GM18511 (cell line): ENCODE data around the gene DAND5.
"Not testable (repeated sequence)": the region's sequence is repeated elsewhere in the genome, so short reads cannot be mapped to it uniquely, and the experiment has no call there.

Experiments used
- ATAC-seq: cut with Tn5 transposase; IDR thresholded peaks from one replicate; pipeline ENCODE4 v1.9.1; 2021; ENCODE audit warnings: mild to moderate bottlenecking, moderate library complexity; ENCODE audit not compliant: unreplicated experiment

The DAND5 gene

GRCh38 chr19:12965017-12965811, 4.2 kb upstream of the DAND5 start:
- ATAC-seq, result peak; percentile 77

- ATAC-seq, result no peak
These were observed 3.6 kb upstream of the DAND5 start for GRCh38 chr19:12965812-12966135.

DNA sequence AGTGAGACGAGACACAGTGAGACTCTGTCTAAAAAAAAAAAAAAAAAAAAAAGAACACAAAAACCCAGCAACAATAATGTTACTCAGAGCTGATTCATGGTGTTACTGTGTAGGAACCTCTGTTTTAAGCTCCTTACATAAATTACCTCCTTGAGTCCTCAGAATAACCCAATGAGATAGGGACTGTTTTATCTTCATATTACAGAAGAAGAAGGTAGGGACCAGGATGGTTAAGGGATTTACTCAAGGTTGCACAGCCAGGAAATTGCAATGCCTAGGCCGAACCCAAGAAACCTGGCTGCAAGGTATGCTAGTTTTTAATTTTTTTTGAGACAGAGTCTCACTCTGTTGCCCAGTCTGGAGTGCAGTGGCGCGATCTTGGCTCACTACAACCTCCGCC, 1.5 kb upstream of the DAND5 start:
- ATAC-seq, result no peak

GRCh38 chr19:12970070-12970820, 869 bp downstream of the DAND5 start:
- ATAC-seq, result no peak

DNA sequence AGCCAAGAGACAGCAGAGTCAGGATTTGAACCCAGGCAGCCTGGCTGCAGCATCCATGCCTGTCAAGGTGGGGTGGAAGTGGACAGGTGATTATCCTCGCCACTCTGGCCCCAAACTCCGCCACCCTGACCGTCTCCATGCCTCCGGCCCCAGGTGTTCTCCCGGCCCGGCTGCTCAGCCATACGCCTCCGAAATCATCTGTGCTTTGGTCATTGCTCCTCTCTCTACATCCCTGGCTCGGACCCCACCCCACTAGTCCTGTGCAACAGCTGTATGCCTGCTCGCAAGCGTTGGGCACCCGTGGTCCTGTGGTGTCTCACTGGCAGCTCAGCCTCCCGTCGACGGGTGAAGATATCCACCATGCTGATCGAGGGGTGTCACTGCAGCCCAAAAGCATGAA, 3.9 kb downstream of the DAND5 start:
- ATAC-seq, result no peak

DNA sequence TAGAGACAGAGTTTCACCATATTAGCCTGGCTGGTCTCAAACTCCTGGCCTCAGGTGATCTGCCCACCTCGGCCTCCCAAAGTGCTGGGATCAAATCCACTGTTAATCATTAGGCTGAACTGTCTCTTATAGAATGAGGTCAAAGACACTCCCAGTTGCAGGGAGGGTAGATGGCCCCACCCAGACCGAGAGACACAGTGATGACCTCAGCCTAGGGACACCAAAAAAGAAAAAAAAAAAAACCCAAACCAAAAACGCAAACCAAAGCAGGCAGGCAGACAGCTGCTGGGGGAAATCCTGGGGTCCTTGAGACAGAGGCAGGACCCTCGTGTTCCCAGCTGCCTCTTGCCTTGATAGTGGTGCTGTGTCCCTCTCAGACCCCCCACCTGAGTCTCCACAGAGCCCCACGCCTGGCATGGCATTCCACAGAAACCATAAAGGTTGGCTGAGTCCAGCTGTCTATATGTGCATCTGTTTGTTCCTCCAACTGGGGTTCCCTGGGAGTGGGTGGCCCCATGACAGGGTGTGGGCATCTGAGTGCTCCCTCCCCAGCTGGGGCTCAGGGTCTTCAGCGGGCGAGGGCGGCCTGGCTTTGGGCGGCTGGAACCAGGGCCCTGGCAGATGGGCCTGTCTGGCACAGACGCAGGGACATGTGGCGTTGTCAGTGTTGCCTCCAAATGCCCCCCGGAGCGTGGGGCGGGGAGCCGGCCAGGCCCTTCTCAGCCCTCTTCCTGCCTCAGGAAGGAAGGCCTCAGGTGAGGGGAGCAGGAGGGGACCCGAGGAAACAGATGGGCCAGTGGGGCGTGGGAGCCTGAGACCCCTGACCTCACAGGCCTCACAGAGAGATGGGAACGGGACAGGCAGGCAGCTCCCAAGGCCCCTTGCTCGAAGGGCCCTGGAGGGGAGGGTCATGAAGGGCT, 5.2 kb downstream of the DAND5 start:
- no peak for ATAC-seq

DNA sequence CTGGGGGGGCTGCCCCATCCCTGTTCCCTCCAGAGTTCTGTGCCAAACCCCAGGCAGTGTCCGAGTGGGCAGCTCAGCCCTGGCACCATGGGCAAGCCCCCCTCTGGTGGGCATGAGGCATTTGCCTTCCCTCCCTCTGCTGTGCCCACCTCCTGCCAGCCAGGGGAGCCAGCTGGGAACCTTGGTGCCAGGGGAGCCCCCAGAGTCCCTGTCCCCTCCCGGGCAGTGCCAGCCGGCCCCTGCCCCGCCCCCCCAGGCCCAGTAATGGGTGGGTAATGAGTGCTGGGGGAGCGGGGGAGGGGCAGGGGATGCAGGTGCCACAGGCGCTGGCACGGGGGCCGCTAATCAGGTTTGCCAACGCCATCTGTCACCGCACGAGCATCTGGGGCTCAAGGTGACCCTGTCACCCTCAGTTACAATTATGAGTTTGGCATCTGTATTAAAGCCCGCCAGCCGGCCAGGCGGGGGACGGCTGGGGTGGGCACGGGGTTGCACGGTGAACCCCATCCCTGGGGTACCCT, 5.9 kb downstream of the DAND5 start:
- ATAC-seq, result no peak

DNA sequence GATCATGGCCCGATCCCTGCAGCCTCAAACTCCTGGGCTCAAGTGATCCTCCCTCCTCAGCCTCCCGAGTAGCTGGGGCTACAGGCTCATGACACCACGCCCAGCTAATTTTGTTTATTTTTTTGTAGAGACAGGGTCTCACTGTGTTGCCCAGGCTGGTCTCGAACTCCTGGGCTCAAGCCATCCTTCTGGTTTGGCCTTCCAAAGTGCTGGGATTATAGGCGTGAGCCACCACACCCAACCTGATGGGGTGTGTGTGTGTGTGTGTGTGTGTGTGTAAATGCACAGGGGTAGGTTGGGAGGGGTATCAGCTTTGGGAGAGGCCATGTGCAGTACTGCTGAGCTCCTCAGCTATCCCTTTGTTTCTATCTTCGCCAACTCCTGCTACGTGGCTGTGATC, 6.7 kb downstream of the DAND5 start:
- not testable (repeated sequence) for ATAC-seq

GRCh38 chr19:12979974-12980373, 10.6 kb downstream of the DAND5 start:
- ATAC-seq, result no peak

DNA sequence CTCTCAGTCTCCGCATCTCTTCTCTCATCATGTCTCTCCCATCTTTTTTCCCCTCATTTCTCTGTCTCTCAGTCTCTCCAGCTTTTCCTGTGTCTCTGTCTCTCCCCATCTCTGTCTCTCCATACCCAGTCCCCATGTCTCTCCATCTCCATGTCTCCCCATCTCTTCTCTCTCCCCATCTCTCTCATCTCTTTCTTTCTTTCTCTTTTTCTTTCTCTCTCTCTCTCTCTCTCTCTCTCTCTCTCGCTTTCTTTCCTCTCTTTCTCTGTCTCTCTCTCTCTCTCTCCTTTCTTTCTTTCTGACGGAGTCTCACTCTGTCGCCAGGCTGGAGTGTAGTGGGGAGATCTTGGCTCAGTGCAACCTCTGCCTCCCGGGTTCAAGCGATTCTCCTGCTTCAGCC, 13.3 kb downstream of the DAND5 start:
- no peak for ATAC-seq

DNA sequence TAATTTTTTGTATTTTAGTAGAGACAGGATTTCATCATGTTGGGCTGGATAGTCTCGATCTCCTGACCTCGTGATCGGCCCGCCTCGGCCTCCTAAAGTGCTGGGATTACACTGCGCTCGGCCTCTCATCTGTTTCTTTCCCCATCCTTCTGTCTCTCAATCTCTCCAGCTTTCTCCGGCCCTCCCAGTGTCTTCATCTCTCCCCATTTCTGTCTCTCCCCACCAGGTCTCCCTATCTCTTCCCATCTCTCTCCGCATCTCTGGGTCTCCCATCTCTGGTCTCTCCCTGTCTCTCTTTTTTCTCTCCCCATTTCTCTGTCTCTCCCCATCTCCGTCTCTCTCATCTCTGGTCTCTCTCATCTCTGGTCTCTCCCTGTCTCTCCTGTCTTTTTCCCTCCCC, 13.7 kb downstream of the DAND5 start:
- ATAC-seq, result no peak

GRCh38 chr19:12983542-12984142, 14.3 kb downstream of the DAND5 start:
- no peak for ATAC-seq

DNA sequence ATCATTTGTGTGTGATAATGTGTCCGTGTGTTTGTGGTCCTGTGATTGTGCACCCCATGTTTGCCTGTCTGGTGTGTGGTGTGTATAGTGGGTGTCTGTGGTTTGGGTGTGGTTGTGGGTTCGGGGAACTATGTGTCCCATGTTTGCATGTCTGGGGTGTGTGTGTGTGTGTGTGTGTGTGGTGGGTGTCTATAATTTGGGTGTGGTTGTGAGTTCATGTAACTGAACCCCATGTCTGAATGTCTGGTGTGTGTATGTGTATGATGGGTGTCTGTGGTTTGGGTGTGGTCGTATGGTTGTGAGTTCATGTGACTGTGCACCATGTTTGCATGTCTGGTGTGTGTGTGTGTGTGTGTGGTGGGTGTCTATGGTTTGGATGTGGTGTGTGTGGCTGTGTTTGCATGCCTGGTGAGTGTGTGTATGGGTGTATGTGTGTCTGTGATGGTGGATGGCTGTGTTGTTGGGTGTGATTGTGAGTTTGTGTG, 14.8 kb downstream of the DAND5 start:
- ATAC-seq, result no peak

- no peak for ATAC-seq
These were observed 15.3 kb downstream of the DAND5 start for GRCh38 chr19:12984683-12985048.

GRCh38 chr19:12985049-12985776, 15.8 kb downstream of the DAND5 start:
- no peak for ATAC-seq

DNA sequence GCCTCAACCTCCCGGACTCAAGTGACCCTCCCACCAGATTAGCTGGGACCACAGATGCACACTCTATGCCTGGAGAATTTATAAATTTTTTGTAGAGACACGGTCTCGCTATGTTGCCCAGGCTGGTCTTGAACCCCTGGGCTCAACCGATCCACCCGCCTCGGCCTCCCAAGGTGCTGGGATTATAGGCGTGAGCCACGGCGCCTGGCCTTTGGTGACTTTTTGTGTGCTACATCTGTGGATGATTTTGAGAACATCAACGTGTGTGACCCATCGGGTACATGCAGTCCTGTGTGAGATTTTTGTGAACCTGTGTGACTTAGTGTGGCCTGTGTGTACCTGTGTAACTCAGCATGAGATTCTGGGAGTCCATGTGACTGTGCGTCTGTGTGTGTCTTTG, 17.4 kb downstream of the DAND5 start:
- ATAC-seq, result no peak

- no peak for ATAC-seq
These were observed 17.8 kb downstream of the DAND5 start for GRCh38 chr19:12987190-12987589.

DNA sequence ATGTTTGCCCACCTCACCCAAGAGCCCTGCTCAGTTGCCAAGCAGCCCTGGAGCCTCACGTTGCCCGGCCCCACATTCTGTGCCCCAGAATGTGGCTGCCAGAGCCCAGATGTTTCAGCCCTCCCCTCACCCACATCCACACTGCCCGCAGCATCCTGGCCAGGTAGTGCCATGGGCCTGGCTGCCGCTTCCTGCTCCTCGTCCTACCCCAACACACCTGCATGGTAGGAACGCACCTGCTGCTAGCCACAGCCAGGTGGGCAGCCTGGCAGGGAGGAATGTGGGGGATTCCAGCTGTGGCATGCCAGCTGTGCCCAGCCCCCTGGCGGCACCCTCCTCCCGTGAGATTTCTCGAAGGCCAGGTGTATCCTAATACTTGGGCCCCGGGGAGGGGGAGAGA, 18.4 kb downstream of the DAND5 start:
- ATAC-seq, result no peak

- ATAC-seq, result no peak
These were observed 21.1 kb downstream of the DAND5 start for GRCh38 chr19:12990431-12990830.

DNA sequence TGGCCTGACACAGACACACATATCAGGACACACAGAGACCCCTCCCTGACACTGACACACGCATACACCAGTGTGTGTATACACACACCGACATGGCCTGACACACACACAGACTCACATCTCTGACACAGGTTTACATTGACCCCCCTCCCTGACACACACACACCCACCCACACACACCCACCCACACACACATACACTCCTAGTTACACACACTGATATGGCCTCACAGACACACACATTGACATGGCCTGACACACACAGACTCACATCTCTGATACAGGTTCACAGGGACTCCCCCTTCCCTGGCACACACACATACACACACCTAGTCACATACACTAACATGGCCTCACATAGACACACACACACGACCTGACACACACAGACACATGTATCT, 21.5 kb downstream of the DAND5 start:
- ATAC-seq, result no peak
